Measurements from ENCODE around the gene PPIL4. TPM values are rescaled to one million over a fixed set of nuclear protein-coding genes. Genes with fewer than 3 reads are reported as not detected.

PPIL4 gene
- polyA plus RNA-seq, 1 experiment, result 2.6 TPM

DNA sequence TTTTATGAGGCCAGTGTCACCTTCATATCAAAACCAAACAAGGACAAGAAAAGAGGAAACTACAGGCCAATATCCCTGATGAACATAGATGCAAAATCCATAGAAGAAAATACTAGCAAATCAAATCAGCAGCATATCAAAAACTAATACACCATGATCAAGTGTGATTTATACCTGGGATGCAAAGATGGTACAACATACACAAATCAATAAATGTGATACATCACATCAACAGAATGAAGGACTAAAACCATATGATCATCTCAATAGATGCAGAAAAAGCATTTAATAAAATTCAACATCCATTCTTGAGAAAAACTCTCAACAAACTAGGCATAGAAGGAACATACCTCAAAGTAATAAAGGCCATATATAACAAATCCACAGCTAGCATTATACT is 12.2 kb upstream of the PPIL4 start:
- H3K27me3 ChIP-seq (ENCODE audit: control insufficient read depth, insufficient read depth, low read length), result no peaks in the 10 kb centered on the region
- ChIA-PET POLR2A (no interaction called here), CTCF (no interaction called here)
- H3K4me3 ChIP-seq (ENCODE audit: low read depth, low read length), result no peak overlapping the region
- no peaks in the 10 kb centered on the region for H3K36me3 ChIP-seq (ENCODE audit: control insufficient read depth, insufficient read depth, low read length)
- TF ChIP-seq CTCF (IDR thresholded peaks at IDR 0.05; ENCODE audit: insufficient read depth, low read depth, low read length), result no peak
- DNase-seq (ENCODE audit: low read depth), result no peak

DNA sequence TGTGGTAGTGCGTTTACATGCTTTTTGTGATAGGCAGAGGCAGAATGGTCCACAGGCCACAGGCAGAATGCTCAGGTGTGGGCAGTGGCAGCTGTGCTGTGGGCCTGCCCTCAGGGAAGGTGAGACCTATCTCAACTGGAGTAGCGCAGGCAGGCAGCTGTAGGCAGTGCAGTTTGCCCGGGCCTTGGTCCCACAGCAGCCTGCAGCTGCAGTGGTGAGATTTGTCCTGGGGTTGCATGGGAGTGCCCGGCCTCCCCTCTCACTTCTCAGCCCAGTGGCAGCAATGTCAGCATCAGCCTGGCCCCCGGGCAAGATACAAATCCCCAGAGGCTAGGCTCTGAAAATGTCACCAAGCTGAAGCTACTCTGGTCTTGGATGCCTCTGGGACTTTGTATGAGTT is 6.1 kb upstream of the PPIL4 start:
- no peaks in the 10 kb centered on the region for H3K36me3 ChIP-seq (ENCODE audit: control insufficient read depth, insufficient read depth, low read length)
- DNase-seq (ENCODE audit: low read depth), result no peak
- POLR2A ChIA-PET, result no interaction called here
- TF ChIP-seq CTCF (IDR thresholded peaks at IDR 0.05; ENCODE audit: insufficient read depth, low read depth, low read length), result no peak
- CTCF ChIA-PET, result interaction anchor here (1.6 to 2.3 kb wide), 2 partner anchors 9 to 11 kb away, joined by 3 to 7 read pairs; no protein-coding TSS in a partner anchor
- H3K27me3 ChIP-seq (ENCODE audit: control insufficient read depth, insufficient read depth, low read length), result no peaks in the 10 kb centered on the region
- H3K4me3 ChIP-seq (ENCODE audit: low read depth, low read length), result no peak overlapping the region

DNA sequence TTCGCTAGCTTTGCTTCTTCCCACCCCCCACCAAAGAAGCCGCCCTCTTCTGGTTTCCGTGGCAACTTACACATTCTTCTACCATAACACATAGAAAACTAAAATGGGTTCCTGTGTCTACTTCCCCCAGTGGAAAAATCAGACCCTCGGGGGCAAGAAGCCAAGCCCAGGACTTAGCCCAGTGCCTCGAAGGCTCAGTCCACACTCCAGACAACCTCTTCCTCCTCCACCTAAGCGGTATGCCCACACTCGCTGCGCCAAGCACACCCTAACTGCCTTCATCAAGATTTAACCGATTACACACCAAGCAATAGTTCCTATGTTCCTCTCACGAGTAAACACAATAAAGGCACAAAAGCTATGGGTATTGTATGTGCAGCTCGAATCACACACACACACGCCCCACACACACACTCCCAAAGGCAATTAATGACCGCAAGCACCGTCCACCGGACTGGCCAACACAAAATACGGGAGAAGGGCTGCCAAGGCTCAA is 537 bp downstream of the PPIL4 start:
- CTCF ChIA-PET, result interaction anchor here (0.6 to 2.5 kb wide), 8 partner anchors 8 to 517 kb away, joined by 3 to 29 read pairs (median 3); no protein-coding TSS in a partner anchor
- Histone ChIP-seq H3K4me3 (ENCODE audit: low read depth, low read length) (peak overlapping the region; percentile 63), H3K36me3 (ENCODE audit: control insufficient read depth, insufficient read depth, low read length) (peaks cover under 1% of the 10 kb centered on the region; the same call in 1 of the 2 replicates), H3K27me3 (ENCODE audit: control insufficient read depth, insufficient read depth, low read length) (no peaks in the 10 kb centered on the region)
- POLR2A ChIA-PET, result no interaction called here
- DNase-seq (ENCODE audit: low read depth), result no peak
- peak; percentile 24; the same call in 1 of the 2 replicates for TF ChIP-seq CTCF (IDR thresholded peaks at IDR 0.05; ENCODE audit: insufficient read depth, low read depth, low read length)

DNA sequence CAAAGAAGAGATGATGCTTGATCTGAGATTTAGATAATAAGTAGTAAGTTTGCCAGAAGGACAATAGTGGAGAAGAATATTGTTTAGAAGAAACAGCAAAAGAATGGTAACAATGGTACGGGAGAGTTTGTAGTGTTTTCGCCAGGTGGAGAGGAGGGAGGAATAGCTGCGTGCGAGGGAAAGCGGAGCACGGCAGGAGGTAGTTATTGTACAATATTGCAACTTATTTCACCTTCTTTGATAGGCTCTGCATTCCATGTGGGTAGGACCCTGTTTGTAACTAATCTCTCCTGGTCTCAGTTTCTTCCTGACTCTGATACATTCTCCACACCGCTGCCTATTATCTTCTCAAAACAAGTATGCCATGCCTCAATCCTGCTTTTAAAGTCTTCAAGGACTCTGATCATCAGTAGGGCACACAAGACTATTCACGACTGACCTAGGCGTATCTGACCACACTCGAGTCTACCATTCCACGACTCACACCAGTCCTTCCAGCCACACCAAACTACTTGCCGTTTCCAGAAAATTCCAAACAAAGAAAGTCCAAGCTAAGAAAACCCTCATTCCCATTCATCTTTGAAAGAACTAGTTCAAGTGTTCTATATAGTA is 1.1 kb downstream of the PPIL4 start:
- DNase-seq (ENCODE audit: low read depth), result no peak
- POLR2A ChIA-PET, result no interaction called here

DNA sequence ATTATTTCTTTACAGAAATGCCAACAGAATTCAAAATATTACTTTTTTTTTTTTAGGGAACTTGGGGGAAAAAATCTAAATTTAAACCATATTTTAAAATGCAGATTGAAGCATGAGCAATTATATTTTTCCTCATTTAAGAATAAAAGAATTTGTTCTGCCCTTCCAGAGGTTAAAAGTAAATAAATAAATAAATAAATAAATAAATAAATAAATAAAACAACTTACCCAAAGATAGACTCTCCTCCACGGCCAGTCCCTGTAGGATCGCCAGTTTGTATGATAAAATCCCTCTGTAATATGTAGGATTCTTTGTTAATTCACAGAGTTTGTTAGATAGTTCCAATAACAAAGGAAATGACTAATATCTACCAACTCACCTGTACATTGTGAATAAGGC is 4.7 kb downstream of the PPIL4 start:
- ChIA-PET POLR2A (no interaction called here), CTCF (no interaction called here)
- Histone ChIP-seq H3K4me3 (ENCODE audit: low read depth, low read length) (no peak overlapping the region), H3K27me3 (ENCODE audit: control insufficient read depth, insufficient read depth, low read length) (no peaks in the 10 kb centered on the region), H3K36me3 (ENCODE audit: control insufficient read depth, insufficient read depth, low read length) (peaks cover 7% of the 10 kb centered on the region)
- TF ChIP-seq CTCF (IDR thresholded peaks at IDR 0.05; ENCODE audit: insufficient read depth, low read depth, low read length), result no peak
- DNase-seq (ENCODE audit: low read depth), result no peak

More for the DNA sequence above, 1.1 kb downstream of the PPIL4 start:
- H3K36me3 ChIP-seq (ENCODE audit: control insufficient read depth, insufficient read depth, low read length), result peaks cover 1% of the 10 kb centered on the region; the same call in 1 of the 2 replicates
- TF ChIP-seq CTCF (IDR thresholded peaks at IDR 0.05; ENCODE audit: insufficient read depth, low read depth, low read length), result no peak
- H3K27me3 ChIP-seq (ENCODE audit: control insufficient read depth, insufficient read depth, low read length), result no peaks in the 10 kb centered on the region
- CTCF ChIA-PET, result interaction anchor here (2.1 to 2.5 kb wide), 3 partner anchors 17 to 516 kb away, joined by 5 to 29 read pairs (median 5); no protein-coding TSS in a partner anchor
- peak overlapping the region; percentile 63 for H3K4me3 ChIP-seq (ENCODE audit: low read depth, low read length)

All from BJ (cell line).